ENCODE measurements around the gene SYNJ1.

Gene SYNJ1

DNA sequence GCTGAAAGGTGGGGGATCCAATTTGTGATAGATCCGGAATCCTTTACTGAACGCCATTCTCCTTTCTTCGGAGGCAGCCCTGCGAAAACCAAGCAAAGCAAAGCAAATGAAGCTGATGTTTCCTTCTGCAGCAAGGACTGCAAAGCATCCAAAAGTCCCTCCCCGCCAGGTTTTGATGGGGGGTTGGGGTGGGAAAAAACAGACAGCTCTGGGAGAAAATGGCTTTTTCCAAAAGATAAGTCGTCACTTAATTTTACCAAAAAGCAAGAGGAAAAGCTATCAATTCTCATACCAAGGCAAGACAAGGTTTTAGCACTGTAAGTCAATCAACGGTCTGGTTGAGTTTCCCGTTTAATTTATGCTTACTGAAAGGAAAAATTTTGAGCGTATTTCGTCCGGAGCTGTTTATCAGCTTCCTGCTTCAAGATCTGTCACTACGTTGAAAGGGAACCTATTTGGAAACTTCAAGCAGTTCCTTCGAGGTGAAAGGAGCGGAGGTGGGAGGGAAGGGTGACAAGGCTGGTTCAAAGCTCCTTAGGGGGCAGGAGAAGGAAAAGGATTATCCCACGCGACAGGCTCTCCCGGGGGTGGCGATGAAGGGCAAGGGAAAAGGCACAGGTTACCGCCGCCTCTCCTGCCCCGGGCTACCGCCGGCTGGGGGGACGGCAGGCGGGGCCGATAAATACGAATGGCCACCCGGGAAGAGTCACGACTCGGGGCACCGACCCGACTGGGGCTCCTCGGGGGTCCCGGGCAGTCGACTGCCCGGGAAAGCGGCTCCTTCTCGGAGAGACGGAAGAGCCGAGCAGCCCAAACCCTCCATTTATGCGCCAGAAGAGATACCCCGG, 750 bp downstream of the SYNJ1 start:
- Histone ChIP-seq H3K36me3 (replicated peaks) (no peaks in the 10 kb centered on the region), H3K4me1 (peaks cover 3% of the 10 kb centered on the region; the same call in 1 of the 2 replicates), H3K4me3 (peak overlapping the region; percentile 92), H3K27me3 (ENCODE audit: low read depth) (no peaks in the 10 kb centered on the region), H3K9me3 (no peaks in the 10 kb centered on the region)
- DNase-seq (ENCODE audit: low spot score in 2 of 2) = peak; percentile 65 to 77
- in situ Hi-C loops (cut with MboI; ENCODE audit: low sequenced_read_pairs) = no loop called here

DNA sequence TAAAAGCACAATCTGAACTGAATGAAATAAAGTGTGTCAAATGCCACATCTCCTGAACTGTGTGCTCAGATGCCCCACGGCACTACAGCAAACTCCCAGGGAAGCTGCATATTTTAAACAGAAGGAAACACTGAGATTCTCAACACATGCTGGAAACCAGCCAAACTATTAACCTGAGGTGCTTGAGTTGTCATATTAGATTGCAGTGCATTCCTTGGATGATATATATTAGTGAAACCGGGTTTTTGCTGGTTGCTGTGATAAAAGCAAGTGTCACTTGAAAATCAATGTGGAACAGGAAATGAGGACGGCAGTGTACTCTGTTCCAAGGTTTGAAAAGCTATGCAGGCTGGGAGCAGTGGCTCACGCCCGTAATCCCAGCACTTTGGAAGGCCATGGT, 8.7 kb downstream of the SYNJ1 start:
- H3K36me3 ChIP-seq (replicated peaks) = no peaks in the 10 kb centered on the region; the same call in 1 of the 2 replicates
- no peaks in the 10 kb centered on the region for H3K9me3 ChIP-seq
- H3K4me3 ChIP-seq = no peak overlapping the region
- no peak for DNase-seq (ENCODE audit: low spot score in 2 of 2)
- in situ Hi-C loops (cut with MboI; ENCODE audit: low sequenced_read_pairs) = no loop called here
- no peaks in the 10 kb centered on the region for H3K27me3 ChIP-seq (ENCODE audit: low read depth)
- no peaks in the 10 kb centered on the region for H3K4me1 ChIP-seq

DNA sequence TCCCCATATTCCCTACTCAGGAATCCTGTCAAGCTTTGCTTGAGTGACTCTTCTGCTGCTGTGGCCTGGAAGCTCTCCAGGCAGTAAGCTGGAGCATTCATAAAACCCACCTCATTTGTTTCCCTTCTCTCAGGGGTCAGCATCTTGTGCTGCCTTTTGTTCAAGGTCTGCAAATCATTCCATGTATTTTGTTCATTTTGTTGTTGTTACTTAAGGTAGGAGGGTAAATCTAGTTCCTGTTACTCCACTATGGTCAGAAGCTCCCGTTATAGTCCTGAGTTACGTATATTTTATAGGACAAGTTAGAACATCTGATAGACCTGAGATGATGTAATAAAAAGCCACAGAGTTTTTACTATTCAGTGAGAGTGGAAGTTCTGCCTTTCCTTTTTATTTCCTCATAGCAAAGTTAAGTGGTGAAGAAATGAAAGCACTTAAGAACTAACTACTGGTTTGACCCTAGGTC, 9.9 kb downstream of the SYNJ1 start:
- in situ Hi-C loops (cut with MboI; ENCODE audit: low sequenced_read_pairs) = no loop called here
- no peak for DNase-seq (ENCODE audit: low spot score in 2 of 2)
- Histone ChIP-seq H3K9me3 (no peaks in the 10 kb centered on the region), H3K27me3 (ENCODE audit: low read depth) (no peaks in the 10 kb centered on the region), H3K4me3 (no peak overlapping the region), H3K4me1 (peaks cover under 1% of the 10 kb centered on the region), H3K36me3 (replicated peaks) (no peaks in the 10 kb centered on the region; the same call in 1 of the 2 replicates)

DNA sequence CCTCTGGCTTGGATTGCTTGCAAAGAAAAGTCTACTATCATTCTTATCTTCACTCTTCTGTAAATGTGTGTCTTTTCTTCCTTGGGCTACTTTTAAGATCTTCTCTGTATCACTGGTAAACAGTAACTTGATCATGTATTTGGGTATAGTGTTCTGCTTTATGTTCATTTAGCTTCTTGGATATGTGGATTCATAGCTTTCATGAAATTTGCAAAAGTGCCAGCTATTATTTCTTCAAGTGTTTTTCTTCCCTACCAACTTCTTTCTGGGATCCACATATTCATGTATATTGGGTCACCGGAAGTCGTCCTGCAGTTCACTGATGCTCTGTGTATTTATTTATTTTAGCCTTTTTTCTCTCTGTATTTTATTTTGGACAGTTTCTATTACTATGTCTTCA, 11.3 kb downstream of the SYNJ1 start:
- Histone ChIP-seq H3K4me3 (no peak overlapping the region), H3K27me3 (ENCODE audit: low read depth) (no peaks in the 10 kb centered on the region), H3K36me3 (replicated peaks) (no peaks in the 10 kb centered on the region; the same call in 1 of the 2 replicates), H3K4me1 (peaks cover 5% of the 10 kb centered on the region), H3K9me3 (no peaks in the 10 kb centered on the region)
- DNase-seq (ENCODE audit: low spot score in 2 of 2) = no peak
- in situ Hi-C loops (cut with MboI; ENCODE audit: low sequenced_read_pairs) = no loop called here

DNA sequence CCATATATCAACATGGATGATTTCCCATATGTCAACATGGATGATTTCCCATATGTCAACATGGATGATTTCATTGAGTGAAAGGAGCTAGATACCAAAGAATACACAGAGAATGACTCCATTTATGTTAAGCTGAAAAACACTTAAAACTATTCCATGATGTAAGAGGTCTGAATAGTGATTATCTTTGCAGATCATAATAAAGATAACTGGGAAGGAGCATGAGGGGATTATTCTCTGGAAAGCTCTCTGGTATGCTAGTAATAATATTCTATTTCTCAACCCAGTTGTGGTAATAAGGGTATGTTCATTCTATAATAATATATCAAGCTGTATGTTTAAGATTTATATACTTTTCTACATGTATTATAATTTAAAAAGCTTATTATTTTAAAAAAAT, 14.1 kb downstream of the SYNJ1 start:
- Histone ChIP-seq H3K9me3 (no peaks in the 10 kb centered on the region), H3K36me3 (replicated peaks) (no peaks in the 10 kb centered on the region), H3K4me1 (peaks cover 5% of the 10 kb centered on the region), H3K4me3 (no peak overlapping the region), H3K27me3 (ENCODE audit: low read depth) (no peaks in the 10 kb centered on the region)
- DNase-seq (ENCODE audit: low spot score in 2 of 2) = no peak
- in situ Hi-C loops (cut with MboI; ENCODE audit: low sequenced_read_pairs) = no loop called here

DNA sequence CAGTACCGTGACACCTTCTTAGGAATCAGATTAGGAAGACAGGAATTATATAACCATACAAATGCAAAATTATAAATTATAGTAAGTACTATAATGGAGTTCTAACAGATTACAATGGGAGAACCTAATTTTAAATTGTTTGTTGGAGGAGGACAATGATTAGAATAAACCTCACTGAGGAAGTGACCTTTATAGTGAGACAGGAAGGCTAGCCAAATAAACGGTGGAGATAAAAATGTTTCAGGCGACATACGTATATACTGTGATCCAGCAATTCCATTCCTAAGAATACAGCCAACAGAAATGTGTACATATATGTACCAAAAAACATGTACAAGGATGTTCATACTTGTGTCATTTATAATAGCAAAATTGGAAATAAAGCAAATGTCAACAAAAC, 15.2 kb downstream of the SYNJ1 start:
- in situ Hi-C loops (cut with MboI; ENCODE audit: low sequenced_read_pairs) = no loop called here
- no peaks in the 10 kb centered on the region for H3K36me3 ChIP-seq (replicated peaks)
- H3K4me3 ChIP-seq = no peak overlapping the region
- H3K27me3 ChIP-seq (ENCODE audit: low read depth) = no peaks in the 10 kb centered on the region
- no peaks in the 10 kb centered on the region for H3K9me3 ChIP-seq
- peak in 1 of 2 experiments; percentile 4 for DNase-seq (ENCODE audit: low spot score in 2 of 2)
- H3K4me1 ChIP-seq = peaks cover 5% of the 10 kb centered on the region

DNA sequence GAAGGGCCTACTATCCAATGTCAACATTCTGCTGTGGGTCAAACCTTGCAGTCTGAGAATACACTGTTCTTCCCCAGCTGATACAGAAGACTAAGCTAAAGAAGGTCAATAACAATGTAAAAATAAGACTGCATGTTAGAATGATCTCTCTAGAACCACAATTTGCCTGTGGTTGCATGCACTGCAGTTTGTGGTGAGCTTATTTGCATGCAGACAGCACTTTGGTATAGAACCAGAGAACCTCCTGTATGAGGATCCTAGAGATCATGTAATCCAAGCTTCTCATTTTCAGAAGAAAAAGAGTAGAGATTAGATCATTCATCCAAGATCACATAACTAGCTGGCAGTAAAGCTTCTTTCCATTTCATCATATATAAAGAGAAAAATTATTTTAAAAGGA, 15.8 kb downstream of the SYNJ1 start:
- H3K27me3 ChIP-seq (ENCODE audit: low read depth) = no peaks in the 10 kb centered on the region
- no peaks in the 10 kb centered on the region for H3K36me3 ChIP-seq (replicated peaks)
- DNase-seq (ENCODE audit: low spot score in 2 of 2) = no peak
- H3K4me1 ChIP-seq = peaks cover 5% of the 10 kb centered on the region
- H3K9me3 ChIP-seq = no peaks in the 10 kb centered on the region
- no peak overlapping the region for H3K4me3 ChIP-seq
- in situ Hi-C loops (cut with MboI; ENCODE audit: low sequenced_read_pairs) = no loop called here

DNA sequence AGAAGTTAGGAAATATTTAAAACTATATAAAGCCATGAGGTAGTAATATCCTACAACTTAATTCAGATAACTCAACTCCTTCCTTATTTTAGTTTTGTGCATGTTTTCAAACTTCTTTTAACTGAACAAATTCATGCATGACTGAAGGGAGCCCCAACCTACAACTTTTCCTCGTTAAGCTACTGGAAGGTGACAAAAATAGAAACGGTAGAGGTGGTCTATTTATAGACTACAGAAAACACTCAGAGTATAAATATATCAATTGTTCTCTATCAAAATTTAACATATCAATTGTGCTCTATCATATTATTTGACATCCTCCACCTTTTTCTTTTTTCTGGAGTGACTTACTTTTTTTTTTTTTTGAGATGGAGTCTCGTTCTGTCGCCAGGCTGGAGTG, 16.8 kb downstream of the SYNJ1 start:
- H3K9me3 ChIP-seq = no peaks in the 10 kb centered on the region
- peaks cover 5% of the 10 kb centered on the region for H3K4me1 ChIP-seq
- in situ Hi-C loops (cut with MboI; ENCODE audit: low sequenced_read_pairs) = no loop called here
- no peaks in the 10 kb centered on the region for H3K27me3 ChIP-seq (ENCODE audit: low read depth)
- H3K4me3 ChIP-seq = no peak overlapping the region
- H3K36me3 ChIP-seq (replicated peaks) = no peaks in the 10 kb centered on the region
- DNase-seq (ENCODE audit: low spot score in 2 of 2) = no peak

DNA sequence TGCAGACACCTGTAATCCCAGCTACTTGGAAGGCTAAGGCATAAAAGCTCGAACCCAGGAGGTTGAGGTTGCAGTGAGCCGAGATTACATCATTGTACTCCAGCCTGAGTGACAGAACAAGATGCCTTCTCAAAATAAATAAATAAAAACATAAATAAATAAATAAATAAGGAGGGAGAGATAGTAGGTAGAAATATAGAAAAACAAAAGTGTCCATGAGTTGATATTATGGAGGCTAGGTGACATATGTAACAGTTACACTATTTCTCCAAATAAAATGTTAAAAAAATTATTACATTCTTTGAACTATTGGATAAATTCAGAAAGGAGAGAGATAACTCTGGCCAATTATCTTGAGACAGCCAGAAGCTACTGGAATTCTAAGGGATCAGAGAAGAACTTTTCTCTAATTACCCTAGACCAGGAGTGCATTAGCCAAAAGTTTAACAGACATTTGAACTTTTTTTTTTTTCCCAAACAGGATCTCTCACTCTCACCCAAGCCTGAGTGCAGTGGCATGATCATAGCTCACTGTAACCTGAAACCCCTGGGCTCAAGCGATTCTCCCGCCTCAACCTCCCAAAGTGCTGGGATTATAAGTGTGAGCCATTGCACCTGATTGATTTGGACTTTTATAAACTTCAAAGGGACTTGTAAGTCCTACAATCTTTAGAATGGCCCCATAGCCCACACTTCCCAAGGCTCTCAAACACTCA, 17.6 kb downstream of the SYNJ1 start:
- H3K4me1 ChIP-seq = peaks cover 5% of the 10 kb centered on the region
- no peaks in the 10 kb centered on the region for H3K9me3 ChIP-seq
- no peaks in the 10 kb centered on the region for H3K36me3 ChIP-seq (replicated peaks)
- H3K27me3 ChIP-seq (ENCODE audit: low read depth) = no peaks in the 10 kb centered on the region
- in situ Hi-C loops (cut with MboI; ENCODE audit: low sequenced_read_pairs) = no loop called here
- no peak for DNase-seq (ENCODE audit: low spot score in 2 of 2)
- no peak overlapping the region for H3K4me3 ChIP-seq

DNA sequence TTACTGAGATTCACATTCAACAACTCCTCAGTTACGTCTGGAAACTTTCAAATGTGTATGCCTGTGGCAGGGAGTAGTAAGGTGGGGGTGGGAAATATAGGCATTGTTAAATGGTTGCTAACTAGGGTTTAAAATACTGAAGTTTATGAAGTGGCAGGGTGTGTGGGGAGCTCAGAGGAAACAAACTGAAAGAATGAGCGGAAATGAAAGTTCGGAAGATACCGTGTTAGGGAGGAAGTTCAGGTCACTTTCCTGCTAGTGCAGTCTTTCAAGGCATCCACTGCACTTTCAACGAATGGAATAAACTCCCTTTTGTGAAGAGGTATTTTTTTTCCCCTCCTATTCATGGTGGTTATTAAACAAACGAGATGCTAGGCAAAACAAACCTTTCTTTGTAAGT, 19.7 kb downstream of the SYNJ1 start:
- Histone ChIP-seq H3K9me3 (no peaks in the 10 kb centered on the region), H3K36me3 (replicated peaks) (no peaks in the 10 kb centered on the region), H3K27me3 (ENCODE audit: low read depth) (no peaks in the 10 kb centered on the region), H3K4me3 (no peak overlapping the region), H3K4me1 (peaks cover 7% of the 10 kb centered on the region)
- in situ Hi-C loops (cut with MboI; ENCODE audit: low sequenced_read_pairs) = no loop called here
- no peak for DNase-seq (ENCODE audit: low spot score in 2 of 2)

DNA sequence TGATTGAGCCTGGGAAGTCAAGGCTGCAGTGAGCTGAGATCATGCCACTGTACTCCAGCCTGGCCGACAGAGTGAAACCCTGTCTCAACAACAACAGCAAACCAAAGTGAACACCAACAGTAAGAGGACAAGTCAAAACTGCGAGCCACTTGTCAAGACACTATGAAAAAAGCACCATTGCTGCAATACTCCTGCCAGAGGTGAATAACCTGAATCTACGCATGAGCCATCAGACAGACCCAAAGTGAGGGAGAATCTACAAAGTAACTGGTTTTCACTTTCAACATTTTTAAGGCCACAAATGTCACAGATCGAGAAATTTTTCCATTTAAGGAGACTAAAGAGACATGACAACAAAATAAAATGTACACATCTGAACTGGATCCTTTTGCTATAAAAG, 21.9 kb downstream of the SYNJ1 start:
- no peaks in the 10 kb centered on the region for H3K9me3 ChIP-seq
- no peak for DNase-seq (ENCODE audit: low spot score in 2 of 2)
- in situ Hi-C loops (cut with MboI; ENCODE audit: low sequenced_read_pairs) = no loop called here

DNA sequence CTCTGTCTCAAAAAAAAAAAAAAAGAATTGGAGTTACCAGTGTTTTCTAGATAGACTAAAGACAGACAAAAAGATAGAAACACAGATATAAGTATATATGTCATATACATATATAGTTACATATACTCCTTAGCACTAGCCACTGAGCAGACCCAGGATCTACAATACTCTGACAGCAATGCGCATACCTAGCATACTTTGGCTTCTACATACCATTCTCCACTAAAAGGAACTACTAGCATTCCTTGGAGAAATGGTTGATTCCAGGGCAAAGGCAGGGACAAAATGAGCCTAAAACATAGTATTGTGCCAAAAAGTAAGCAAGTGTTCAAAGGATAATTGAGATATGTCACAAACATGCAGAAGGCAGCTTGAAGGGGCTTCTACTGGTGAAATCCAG, 22.7 kb downstream of the SYNJ1 start:
- H3K9me3 ChIP-seq = no peaks in the 10 kb centered on the region
- H3K4me3 ChIP-seq = no peak overlapping the region
- peaks cover 17% of the 10 kb centered on the region for H3K4me1 ChIP-seq
- H3K36me3 ChIP-seq (replicated peaks) = no peaks in the 10 kb centered on the region
- no peaks in the 10 kb centered on the region for H3K27me3 ChIP-seq (ENCODE audit: low read depth)
- DNase-seq (ENCODE audit: low spot score in 2 of 2) = no peak
- in situ Hi-C loops (cut with MboI; ENCODE audit: low sequenced_read_pairs) = no loop called here

More for the DNA sequence above, 21.9 kb downstream of the SYNJ1 start:
- Histone ChIP-seq H3K4me1 (peaks cover 17% of the 10 kb centered on the region), H3K4me3 (no peak overlapping the region), H3K27me3 (ENCODE audit: low read depth) (no peaks in the 10 kb centered on the region), H3K36me3 (replicated peaks) (no peaks in the 10 kb centered on the region)

DNA sequence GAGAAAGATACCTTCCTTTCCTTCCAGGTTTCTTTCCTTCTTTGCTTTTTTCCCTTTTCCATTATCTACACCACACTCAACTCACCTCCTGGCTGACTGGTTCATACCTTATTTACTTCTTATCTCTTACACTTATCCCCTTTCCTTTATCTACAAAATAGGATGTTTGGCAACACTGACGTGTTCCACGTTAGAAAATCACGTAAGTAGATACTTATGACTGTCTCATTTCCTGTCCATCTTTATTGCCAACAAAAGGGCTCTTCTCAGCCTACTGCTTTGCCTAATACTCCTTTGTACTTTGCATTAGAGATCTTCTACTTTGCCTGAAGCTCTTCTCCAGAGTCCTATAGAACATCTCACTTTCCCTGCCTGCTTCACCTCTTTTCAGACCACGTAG, 25.1 kb downstream of the SYNJ1 start:
- no peaks in the 10 kb centered on the region for H3K36me3 ChIP-seq (replicated peaks)
- H3K4me3 ChIP-seq = no peak overlapping the region
- H3K27me3 ChIP-seq (ENCODE audit: low read depth) = no peaks in the 10 kb centered on the region
- in situ Hi-C loops (cut with MboI; ENCODE audit: low sequenced_read_pairs) = no loop called here
- peak in 1 of 2 experiments; percentile 40 for DNase-seq (ENCODE audit: low spot score in 2 of 2)
- H3K4me1 ChIP-seq = peaks cover 17% of the 10 kb centered on the region
- H3K9me3 ChIP-seq = no peaks in the 10 kb centered on the region

DNA sequence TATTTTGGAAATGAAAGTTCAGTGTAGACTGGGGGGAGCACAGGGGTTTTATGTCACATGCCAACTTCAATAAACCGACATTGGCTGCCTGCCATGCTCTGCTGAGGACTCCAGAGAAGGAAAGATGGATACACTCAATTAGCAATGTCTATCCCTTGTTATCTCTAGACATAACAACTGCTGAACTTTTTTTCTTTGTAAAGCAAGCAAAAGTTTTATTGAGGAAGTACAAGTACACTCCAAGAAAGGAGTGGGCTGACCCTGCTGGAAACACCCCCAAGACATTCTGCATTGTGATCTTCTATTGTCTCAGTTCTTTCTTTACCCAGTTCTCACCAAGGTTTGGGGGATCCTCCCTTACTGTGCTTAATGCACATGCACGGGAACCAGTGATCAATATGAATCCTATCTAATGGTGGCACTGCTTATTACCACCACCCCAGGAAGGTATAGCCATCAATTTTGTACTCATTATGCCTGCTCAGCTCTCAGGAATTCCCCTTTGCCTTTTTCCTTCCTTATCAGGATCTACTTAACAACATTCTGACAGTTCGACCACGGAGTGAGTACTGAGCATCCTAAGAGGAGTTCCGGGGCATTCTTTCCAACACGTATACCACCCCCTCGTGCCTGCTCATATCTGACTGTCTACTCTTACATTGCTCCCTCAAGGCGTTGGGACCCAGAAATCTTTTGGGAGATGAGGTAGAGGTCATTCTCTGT, 28.7 kb downstream of the SYNJ1 start:
- Histone ChIP-seq H3K27me3 (ENCODE audit: low read depth) (no peaks in the 10 kb centered on the region), H3K4me3 (no peak overlapping the region), H3K36me3 (replicated peaks) (no peaks in the 10 kb centered on the region; the same call in 1 of the 2 replicates), H3K4me1 (peaks cover 17% of the 10 kb centered on the region), H3K9me3 (no peaks in the 10 kb centered on the region)
- no peak for DNase-seq (ENCODE audit: low spot score in 2 of 2)
- in situ Hi-C loops (cut with MboI; ENCODE audit: low sequenced_read_pairs) = no loop called here
